Measurements from ENCODE around the gene ASCC2.

- no peak for TF ChIP-seq RFX5 (IDR thresholded peaks at IDR 0.05; ENCODE audit: low read depth, low read length)
- no peak for TF ChIP-seq MAZ (IDR thresholded peaks at IDR 0.05; ENCODE audit: borderline replicate concordance, low read depth, low read length)
- no peak for TF ChIP-seq SMC3 (IDR thresholded peaks at IDR 0.05; ENCODE audit: low read depth, low read length)
- TF ChIP-seq RAD21 (IDR thresholded peaks at IDR 0.05; ENCODE audit: low read length), result no peak
- no peak for TF ChIP-seq CTCF (conservative IDR thresholded peaks at IDR 0.05; ENCODE audit: low read depth, low read length)
- no peak for TF ChIP-seq CEBPB (IDR thresholded peaks at IDR 0.05; ENCODE audit: low read depth, low read length)
- no peak for TF ChIP-seq CHD1 (IDR thresholded peaks at IDR 0.05; ENCODE audit: low read depth, low read length)
- TF ChIP-seq USF2 (IDR thresholded peaks at IDR 0.05; ENCODE audit: low read depth, low read length), result no peak
- no peak for TF ChIP-seq POLR2A (IDR thresholded peaks at IDR 0.05; ENCODE audit: low read depth, low read length)
- TF ChIP-seq FOS (IDR thresholded peaks at IDR 0.05; ENCODE audit: low read depth, low read length), result no peak
These were observed 68.3 kb downstream of the ASCC2 start for GRCh38 chr22:29769723-29770321.

Data from IMR-90 (cell line).